COLO668 (cell line): ENCODE measurements around the gene SAMD15.
"Not testable (repeated sequence)": the region's sequence is repeated elsewhere in the genome, so short reads cannot be mapped to it uniquely, and the experiment has no call there.

Experiments
- DNase-seq: peaks from one replicate; lab custom pipeline; 2025; ENCODE audit not compliant: unreplicated experiment; lab: John Stamatoyannopoulos, UW

SAMD15 gene

DNA sequence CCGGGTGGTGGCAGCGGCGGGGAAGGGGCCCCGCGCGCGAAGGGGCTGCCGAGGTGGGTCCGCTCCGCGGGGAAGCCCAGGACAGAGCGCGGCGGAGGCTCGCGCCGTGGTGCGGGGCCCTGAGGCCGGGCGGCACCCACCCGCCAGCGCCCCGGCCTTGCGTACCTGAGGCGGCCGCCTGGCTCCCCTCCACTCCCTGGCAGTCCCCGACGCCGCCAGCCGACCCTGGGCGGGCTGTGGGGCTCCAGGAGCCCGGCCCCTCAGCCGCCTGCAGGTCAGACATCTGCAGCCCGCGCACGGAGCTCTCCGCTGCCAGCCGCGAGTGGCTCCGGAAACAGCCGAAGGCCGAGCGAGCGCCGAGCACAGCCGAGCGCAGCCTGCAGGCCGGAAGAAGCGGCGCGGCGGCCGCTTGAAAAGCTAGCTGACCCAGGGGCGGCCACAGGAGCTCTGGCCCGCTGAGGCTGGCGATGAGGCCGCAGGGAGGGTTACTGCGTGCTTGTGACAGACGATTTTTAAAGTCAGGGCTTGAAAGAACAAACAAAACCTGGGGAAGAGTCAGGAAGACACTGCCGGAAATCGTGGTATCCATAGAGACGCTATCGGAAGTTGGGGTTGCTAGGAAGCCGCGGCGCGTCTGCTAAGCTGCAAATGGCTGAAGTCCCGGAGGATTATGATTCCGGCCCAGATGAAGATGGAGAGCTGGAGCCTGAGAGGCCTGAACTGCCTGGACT, at the start of gene SAMD15, which contains the start of gene TMED8:
TSS of gene SAMD15 (plus strand) at position 609 of the 731 bp plus-strand sequence. CDS start at position 649, 40 bp downstream.
TSS of gene TMED8 (minus strand) at position 324 of the 731 bp plus-strand sequence. CDS start at position 283, 41 bp downstream.
- peak; percentile 90 for DNase-seq

DNA sequence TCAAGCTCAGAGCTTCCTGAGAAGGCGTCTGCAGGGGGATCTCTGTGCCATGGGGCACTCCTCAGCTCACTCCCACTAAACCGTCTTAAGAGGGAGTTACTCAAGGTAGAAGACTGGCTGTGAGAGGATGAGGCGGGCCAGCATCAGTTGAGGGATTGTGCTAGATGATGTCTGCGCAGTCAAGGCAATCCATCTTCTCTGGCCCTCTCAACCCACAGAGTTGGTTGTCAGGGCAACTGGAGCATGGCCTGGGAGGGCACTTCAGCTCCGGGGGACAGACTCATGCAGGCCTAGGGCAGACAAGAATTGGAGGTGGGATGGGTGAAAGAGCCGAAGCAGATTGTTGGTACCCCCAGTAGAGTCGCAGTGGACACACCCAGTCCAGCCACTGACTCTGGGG, 47.3 kb upstream of the SAMD15 start:
- DNase-seq: no peak

DNA sequence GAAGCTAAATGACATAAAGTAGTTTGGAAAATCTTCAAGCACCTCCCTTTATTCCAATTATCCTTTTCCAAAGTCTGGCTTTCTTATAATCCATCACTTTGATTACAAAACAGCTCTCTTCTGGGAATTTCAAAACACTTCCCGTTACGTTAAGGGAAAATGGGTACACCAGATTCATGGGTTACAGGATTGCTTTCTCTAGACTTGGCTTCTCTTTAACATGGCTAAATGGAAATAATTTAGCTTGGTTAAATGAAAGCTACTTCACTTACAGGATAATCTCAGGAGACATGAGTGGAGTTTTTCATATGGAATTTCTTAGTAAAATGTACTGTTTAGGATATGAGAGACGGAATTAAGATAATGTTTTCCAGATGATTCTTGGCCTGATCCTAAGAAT, 41.6 kb upstream of the SAMD15 start:
- no peak for DNase-seq

DNA sequence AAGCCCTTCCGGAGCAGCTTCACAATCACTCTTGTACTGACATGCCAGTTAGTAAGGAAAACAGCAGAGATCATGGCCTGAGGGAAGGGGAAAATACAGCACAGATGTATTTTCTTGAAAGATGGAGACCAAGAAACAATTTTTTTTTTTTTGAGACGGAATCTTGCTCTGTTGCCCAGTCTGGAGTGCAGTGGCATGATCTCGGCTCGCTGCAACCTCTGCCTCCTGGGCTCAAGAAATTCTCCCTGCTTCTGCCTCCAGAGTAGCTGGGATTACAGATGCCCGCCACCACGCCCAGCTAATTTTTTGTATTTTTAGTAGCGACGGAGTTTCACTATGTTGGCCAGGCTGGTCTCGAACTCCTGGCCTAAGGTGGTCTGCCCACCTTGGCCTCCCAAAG, 39.9 kb upstream of the SAMD15 start:
- not testable (repeated sequence) for DNase-seq

DNA sequence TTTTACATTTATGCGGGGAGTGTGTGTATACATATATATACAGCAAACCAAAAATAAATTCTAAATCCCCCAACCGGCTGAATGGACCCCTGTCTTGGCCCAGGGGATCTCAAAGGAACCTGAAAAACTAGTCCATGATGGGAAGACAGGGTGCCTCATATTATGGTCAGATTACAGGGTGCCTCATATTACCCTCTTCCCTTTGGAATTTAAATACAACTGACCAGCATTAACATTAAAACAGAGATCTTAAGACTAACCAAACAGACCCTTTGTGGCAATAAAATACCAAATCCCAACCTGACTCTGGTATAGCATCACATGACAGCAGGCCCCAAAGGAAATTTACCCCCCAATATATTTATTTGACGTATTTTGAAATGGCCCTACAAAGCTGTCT, 39.3 kb upstream of the SAMD15 start:
- no peak for DNase-seq

GRCh38 chr14:77338302-77338701, 38.9 kb upstream of the SAMD15 start:
- DNase-seq: no peak

DNA sequence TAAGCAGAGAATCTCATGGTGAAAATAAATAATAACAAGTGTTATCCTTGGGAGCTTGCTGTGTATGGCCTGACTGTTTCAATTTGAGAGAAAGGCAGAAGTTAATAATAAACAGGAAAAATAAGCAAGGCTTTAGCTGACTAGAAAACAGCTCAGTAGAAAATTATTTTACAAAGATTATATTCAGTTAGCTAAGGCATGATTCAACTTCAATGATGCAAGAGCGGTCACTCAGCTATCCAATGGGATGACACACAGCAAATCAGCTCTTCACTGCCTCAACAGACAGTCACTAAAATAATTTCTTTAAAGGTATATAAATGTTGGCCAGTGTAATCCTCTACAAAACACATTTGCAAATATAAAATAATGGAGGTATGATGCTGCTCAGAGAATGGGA, 37.8 kb upstream of the SAMD15 start:
- no peak for DNase-seq

- no peak for DNase-seq
Observed at GRCh38 chr14:77340389-77340788, 36.8 kb upstream of the SAMD15 start.

DNA sequence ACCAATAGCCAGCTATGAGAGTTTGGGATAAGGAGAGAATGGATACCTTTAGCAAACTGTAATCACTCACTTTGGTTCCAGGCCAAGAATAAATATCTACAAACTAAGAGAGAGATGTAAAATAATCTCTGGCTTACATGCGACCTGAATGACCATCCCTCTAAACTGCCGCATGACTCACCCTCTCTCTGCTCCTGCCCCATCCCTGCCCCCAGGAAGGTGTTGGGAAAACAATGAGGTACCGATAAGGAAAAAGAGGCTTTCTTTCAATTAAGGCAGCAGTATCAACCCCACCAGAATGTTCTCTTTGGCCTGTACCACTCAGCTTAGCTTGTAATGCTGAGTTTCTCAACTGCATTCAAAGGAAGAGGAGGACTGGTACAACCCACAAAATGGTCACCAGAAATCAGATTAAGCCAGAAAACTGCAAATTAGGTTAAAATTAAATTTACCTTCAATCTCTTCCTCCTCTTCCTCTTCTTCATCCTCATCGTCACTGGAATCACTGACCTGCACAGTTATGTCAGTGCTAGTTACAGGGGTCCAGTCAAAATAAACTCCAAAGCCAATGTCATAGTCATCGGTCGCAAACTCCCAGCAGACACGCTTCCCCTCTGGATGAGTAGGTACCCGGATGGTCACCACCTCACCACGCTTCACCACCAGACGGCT, 34.3 kb upstream of the SAMD15 start:
- DNase-seq: no peak

DNA sequence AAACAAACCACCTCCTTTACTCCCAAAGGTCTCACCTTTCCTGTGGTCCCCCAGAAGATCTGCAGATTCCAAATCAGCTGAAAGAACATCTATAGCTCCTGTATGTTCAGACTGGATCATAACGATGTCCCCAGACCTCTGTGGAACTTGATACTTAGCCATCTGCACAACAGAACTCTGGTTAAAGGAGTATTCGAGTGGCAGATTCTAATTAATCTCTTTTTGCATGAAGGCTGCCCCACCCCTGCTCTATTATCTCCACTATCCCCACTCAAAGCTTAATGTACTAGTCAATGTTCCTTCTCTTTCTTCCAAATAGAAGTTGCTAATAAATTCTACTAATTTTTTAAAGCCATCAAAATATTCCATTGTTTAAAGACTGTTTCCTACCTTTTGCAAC, 33.5 kb upstream of the SAMD15 start:
- DNase-seq: no peak

GRCh38 chr14:77344377-77344996, 32.7 kb upstream of the SAMD15 start:
- no peak for DNase-seq

- DNase-seq: no peak
Observed at GRCh38 chr14:77346495-77346894, 30.7 kb upstream of the SAMD15 start.

GRCh38 chr14:77347751-77348150, 29.4 kb upstream of the SAMD15 start:
- DNase-seq: no peak

GRCh38 chr14:77353469-77354141, 23.6 kb upstream of the SAMD15 start:
- no peak for DNase-seq

GRCh38 chr14:77355811-77356210, 21.4 kb upstream of the SAMD15 start:
- DNase-seq: no peak

DNA sequence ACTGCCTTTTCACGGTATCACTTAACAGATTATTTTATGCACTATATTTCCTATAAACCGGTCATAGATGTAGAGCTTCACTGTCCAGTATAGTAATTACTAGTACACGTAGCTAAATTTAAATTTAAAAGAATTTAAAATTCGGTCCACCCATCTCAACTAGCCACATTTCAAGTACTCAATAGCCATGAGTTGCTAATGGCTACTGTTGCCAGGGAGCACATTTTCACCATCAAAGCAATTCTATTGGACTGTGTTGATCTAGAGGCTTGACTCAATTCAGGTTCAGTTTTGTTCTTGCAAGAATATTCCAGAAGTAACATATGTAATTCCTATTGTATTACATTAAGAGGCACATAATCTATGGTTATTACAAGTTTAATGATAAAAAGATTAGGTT, 20.3 kb upstream of the SAMD15 start:
- no peak for DNase-seq

DNA sequence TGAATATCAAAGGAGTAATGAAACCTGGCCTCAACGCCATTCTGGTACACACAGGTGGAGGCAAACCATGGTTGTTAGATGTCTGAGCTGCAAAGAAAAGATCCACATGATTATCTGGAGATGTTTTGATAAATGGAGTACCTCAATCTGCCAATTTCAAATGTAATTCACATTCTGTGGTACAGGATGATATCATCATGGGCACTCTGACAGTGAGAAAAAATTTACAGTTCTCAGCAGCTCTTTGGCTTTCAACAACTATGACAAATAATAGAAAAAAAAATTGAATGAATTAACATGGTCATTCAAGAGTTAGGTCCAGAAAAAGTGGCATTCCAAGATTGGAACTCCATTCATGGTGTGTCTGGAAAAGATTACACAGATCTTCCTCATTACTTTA, 17.6 kb upstream of the SAMD15 start:
- no peak for DNase-seq

DNA sequence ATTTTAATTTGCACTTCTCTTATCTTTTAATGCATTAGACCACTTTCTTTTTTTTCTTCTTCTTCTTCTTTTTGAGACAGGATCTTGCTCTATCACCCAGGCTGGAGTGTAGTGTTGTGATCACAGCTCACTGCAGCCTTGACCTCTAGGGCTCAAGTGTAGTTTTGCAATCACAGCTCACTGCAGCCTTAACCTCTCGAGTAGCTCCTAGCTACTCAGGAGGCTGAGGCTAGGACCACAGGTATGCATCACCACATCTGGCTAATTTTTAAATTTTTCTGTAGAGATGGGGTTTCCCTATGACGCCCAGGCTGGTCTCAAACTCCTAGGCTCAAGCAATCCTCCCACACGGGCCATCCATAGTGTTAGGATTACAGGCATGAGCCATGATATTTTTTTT, 13.0 kb upstream of the SAMD15 start:
- no peak for DNase-seq

DNA sequence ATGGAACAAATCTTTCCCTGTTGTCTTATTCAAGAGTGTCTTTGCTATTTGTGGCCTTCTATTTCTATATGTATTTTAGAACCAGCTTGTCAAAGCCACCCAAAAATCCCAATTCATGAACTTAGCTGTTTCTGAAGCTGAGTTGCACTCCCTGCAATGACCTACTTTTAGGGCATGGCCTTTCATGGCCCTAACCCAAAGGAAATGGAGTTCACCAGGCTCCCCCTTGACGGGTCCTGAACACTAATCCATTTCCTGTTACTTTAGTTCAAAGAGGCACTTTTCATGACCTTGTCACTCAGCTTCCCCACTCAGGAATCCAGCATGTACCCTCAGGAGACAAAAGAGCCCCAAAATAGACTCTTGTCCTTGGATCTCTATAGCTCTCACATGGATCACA, 7.9 kb upstream of the SAMD15 start:
- DNase-seq: no peak

GRCh38 chr14:77372304-77372841, 4.8 kb upstream of the SAMD15 start:
- DNase-seq: no peak
